ENCODE results near the gene CARMIL3. TPM values are rescaled to one million over a fixed set of nuclear protein-coding genes. Genes with fewer than 3 reads are reported as not detected.
A peak's percentile ranks its signal among the peaks of the same experiment; 100 is the strongest.

CARMIL3 gene
- polyA plus RNA-seq, 1 donor from 2014 or later = 43.6 TPM

DNA sequence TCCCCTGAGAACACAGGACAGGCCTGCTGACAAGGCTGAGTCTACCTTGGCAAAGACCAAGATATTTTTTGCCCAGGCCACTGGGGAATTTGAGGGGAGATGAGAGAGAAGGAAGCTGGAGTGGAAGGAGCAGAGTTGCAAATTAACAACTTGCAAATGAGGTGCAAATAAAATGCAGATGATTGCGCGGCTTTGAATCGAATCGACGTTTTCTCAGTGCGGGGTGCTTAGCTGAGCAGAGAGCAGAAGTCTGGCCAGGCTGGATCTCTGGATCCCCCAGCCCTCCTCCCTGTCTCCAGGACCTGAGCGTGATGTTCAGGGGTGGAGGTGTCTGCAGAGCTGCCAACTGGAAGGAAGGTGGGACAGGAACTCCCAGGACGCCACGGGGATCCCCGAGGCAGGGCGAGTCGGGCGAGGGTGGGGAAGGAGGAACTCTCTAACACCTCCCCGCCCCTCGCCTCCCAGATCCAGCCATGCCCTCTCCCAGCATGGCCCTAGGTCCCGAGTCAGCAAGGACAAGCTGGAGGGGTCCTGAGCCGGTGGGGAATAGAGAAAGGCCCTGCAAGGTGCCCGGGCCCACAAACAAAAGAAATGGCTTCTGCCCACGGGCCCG is 527 bp upstream of the CARMIL3 start:
- Histone ChIP-seq H3K4me3 (ENCODE audit: low read length) (peak overlapping the region; percentile 99), H3F3A (ENCODE audit: insufficient read depth, low read length, poor library complexity, severe bottlenecking) (no peaks in the 10 kb centered on the region), H3K27ac (ENCODE audit: low read length) (peak overlapping the region; percentile 82), H3K9me3 (ENCODE audit: low read length) (no peaks in the 10 kb centered on the region), H2AFZ (ENCODE audit: low read depth, low read length) (peak overlapping the region; percentile 94), H3K27me3 (ENCODE audit: insufficient read depth, low read depth, low read length) (no peaks in the 10 kb centered on the region), H3K9me2 (ENCODE audit: insufficient read depth, low read length) (no peaks in the 10 kb centered on the region), H3K79me2 (replicated peaks; ENCODE audit: insufficient read depth, low read length) (peaks cover 11% of the 10 kb centered on the region), H3K36me3 (ENCODE audit: insufficient read depth, low read length) (no peaks in the 10 kb centered on the region), H3K9ac (ENCODE audit: low read length) (peak overlapping the region; percentile 94), H4K20me1 (ENCODE audit: insufficient read depth) (no peaks in the 10 kb centered on the region), H3K4me2 (ENCODE audit: low read length) (peak overlapping the region; percentile 82)
- TF ChIP-seq SMC3 (conservative IDR thresholded peaks at IDR 0.05; ENCODE audit: poor library complexity) (no peak), TAF1 (IDR thresholded peaks at IDR 0.05; ENCODE audit: low read depth) (no peak), MXI1 (conservative IDR thresholded peaks at IDR 0.05; ENCODE audit: poor library complexity, severe bottlenecking) (no peak), EP300 (conservative IDR thresholded peaks at IDR 0.05; ENCODE audit: poor library complexity, severe bottlenecking) (no peak), POLR2AphosphoS5 (IDR thresholded peaks at IDR 0.05) (no peak)

DNA sequence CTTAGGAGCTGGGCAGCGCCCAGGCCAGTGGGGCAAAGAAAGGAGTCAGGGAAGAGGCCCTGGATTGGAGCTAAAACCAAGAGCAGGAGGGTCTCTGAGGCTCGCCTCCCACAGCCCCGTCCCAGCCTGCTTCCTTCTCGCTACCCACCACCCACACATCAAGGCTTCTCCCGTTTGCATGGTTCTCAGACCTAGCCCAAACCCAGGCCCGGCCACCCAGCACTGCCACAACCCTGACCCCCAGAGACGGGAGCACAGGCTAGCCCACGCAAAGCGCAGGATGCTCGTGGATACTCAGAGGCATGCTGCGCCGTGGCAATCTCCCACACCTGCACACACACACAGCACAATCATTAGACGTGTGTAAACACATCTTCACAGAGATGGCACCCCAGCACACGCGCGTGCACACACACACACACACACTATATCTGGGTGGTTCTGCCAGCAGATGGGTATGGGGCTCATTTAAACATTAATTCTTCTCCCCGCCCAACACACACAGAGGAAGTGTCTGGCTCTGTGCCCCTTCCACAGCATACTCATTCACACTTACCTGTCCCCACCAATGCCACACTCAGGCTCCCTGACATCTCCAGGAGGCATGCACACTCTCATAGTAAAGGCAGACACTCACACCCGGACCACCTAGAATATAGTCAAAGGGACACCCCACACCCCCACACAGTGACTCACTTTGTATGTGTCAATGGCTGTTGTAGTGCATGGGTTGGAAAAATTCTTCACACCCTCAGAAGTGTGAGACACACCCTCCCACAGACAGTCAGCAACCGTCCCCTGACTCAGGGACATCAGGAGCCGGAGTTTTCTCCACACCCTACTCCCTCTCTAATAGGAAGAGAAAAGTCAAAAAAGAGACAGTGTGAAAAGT is 1.1 kb downstream of the CARMIL3 start:
- peak overlapping the region; percentile 99 for H3K4me3 ChIP-seq (ENCODE audit: low read length)
- H3K9me3 ChIP-seq (ENCODE audit: low read length) = no peaks in the 10 kb centered on the region
- no peaks in the 10 kb centered on the region for H3K36me3 ChIP-seq (ENCODE audit: insufficient read depth, low read length)
- H4K20me1 ChIP-seq (ENCODE audit: insufficient read depth) = no peaks in the 10 kb centered on the region
- H3K9me2 ChIP-seq (ENCODE audit: insufficient read depth, low read length) = no peaks in the 10 kb centered on the region
- H3K4me2 ChIP-seq (ENCODE audit: low read length) = peak overlapping the region; percentile 70
- H3F3A ChIP-seq (ENCODE audit: insufficient read depth, low read length, poor library complexity, severe bottlenecking) = no peaks in the 10 kb centered on the region
- no peaks in the 10 kb centered on the region for H3K27me3 ChIP-seq (ENCODE audit: insufficient read depth, low read depth, low read length)
- H3K27ac ChIP-seq (ENCODE audit: low read length) = peak overlapping the region; percentile 82
- H2AFZ ChIP-seq (ENCODE audit: low read depth, low read length) = peak overlapping the region; percentile 69
- H3K9ac ChIP-seq (ENCODE audit: low read length) = peak overlapping the region; percentile 94
- H3K79me2 ChIP-seq (replicated peaks; ENCODE audit: insufficient read depth, low read length) = peaks cover 11% of the 10 kb centered on the region
- TF ChIP-seq EP300 (conservative IDR thresholded peaks at IDR 0.05; ENCODE audit: poor library complexity, severe bottlenecking) = no peak
- TF ChIP-seq SMC3 (conservative IDR thresholded peaks at IDR 0.05; ENCODE audit: poor library complexity) = no peak
- TF ChIP-seq REST (IDR thresholded peaks at IDR 0.05; ENCODE audit: borderline replicate concordance) = no peak
- TF ChIP-seq, protein P1, sequence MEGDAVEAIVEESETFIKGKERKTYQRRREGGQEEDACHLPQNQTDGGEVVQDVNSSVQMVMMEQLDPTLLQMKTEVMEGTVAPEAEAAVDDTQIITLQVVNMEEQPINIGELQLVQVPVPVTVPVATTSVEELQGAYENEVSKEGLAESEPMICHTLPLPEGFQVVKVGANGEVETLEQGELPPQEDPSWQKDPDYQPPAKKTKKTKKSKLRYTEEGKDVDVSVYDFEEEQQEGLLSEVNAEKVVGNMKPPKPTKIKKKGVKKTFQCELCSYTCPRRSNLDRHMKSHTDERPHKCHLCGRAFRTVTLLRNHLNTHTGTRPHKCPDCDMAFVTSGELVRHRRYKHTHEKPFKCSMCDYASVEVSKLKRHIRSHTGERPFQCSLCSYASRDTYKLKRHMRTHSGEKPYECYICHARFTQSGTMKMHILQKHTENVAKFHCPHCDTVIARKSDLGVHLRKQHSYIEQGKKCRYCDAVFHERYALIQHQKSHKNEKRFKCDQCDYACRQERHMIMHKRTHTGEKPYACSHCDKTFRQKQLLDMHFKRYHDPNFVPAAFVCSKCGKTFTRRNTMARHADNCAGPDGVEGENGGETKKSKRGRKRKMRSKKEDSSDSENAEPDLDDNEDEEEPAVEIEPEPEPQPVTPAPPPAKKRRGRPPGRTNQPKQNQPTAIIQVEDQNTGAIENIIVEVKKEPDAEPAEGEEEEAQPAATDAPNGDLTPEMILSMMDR (IDR thresholded peaks at IDR 0.05; ENCODE audit: poor library complexity, severe bottlenecking) = no peak
- TF ChIP-seq POLR2AphosphoS5 (IDR thresholded peaks at IDR 0.05) = no peak
- no peak for TF ChIP-seq EZH2 (IDR thresholded peaks at IDR 0.05; ENCODE audit: borderline replicate concordance, insufficient read depth, low read length, poor library complexity, severe bottlenecking)
- no peak for TF ChIP-seq TAF1 (IDR thresholded peaks at IDR 0.05; ENCODE audit: low read depth)
- no peak for TF ChIP-seq RAD21 (conservative IDR thresholded peaks at IDR 0.05)
- no peak for TF ChIP-seq MXI1 (conservative IDR thresholded peaks at IDR 0.05; ENCODE audit: poor library complexity, severe bottlenecking)

Data from neural cell (in vitro differentiated cells).